Measurements from ENCODE around the gene EIF4EBP3.

EIF4EBP3 gene

GRCh38 chr5:140569197-140569596, 21.7 kb downstream of the EIF4EBP3 start:
- Histone ChIP-seq H3K4me3 (no peak overlapping the region), H3K36me3 (peaks cover 8 to 43% (median 34%) of the 10 kb centered on the region in 3 donors), H3K27ac (peak overlapping the region; percentile 49 to 64), H3K9me3 (no peaks in the 10 kb centered on the region), H3K27me3 (no peaks in the 10 kb centered on the region), H3K4me1 (peaks cover 0 to 42% (median 26%) of the 10 kb centered on the region in 4 donors)
- intact Hi-C loops (cut with DNase I; ENCODE audit: low total_unique reads): loop anchor here (10.0 kb wide), 2 partner anchors 146 to 164 kb away; partner anchors contain the start of gene ANKHD1
- TF ChIP-seq CTCF (IDR thresholded peaks at IDR 0.05): no peak
- no peak for DNase-seq

- peak overlapping the region; percentile 49 to 64 for H3K27ac ChIP-seq
- intact Hi-C loops (cut with DNase I; ENCODE audit: low total_unique reads): no loop called here
- peaks cover 0 to 44% (median 26%) of the 10 kb centered on the region in 4 donors for H3K4me1 ChIP-seq
- TF ChIP-seq CTCF (IDR thresholded peaks at IDR 0.05): no peak
- no peak overlapping the region for H3K4me3 ChIP-seq
- H3K9me3 ChIP-seq: no peaks in the 10 kb centered on the region
- H3K36me3 ChIP-seq: peaks cover 8 to 43% (median 34%) of the 10 kb centered on the region in 3 donors
- no peaks in the 10 kb centered on the region for H3K27me3 ChIP-seq
- DNase-seq: no peak
Measured at GRCh38 chr5:140570058-140570457, 22.6 kb downstream of the EIF4EBP3 start.

GRCh38 chr5:140570488-140570887, 23.0 kb downstream of the EIF4EBP3 start:
- no peaks in the 10 kb centered on the region for H3K9me3 ChIP-seq
- TF ChIP-seq CTCF (IDR thresholded peaks at IDR 0.05): no peak
- no peaks in the 10 kb centered on the region for H3K27me3 ChIP-seq
- peaks cover 0 to 42% (median 22%) of the 10 kb centered on the region in 4 donors for H3K4me1 ChIP-seq
- DNase-seq: no peak
- peak overlapping the region in 1 of 2 donors; percentile 50 for H3K27ac ChIP-seq
- H3K36me3 ChIP-seq: peaks cover 8 to 43% (median 34%) of the 10 kb centered on the region in 3 donors
- no peak overlapping the region for H3K4me3 ChIP-seq
- intact Hi-C loops (cut with DNase I; ENCODE audit: low total_unique reads): no loop called here

- no peak for TF ChIP-seq CTCF (IDR thresholded peaks at IDR 0.05)
- DNase-seq: no peak
- no peaks in the 10 kb centered on the region for H3K9me3 ChIP-seq
- peak overlapping the region in 1 of 2 donors; percentile 50 for H3K27ac ChIP-seq
- no peaks in the 10 kb centered on the region for H3K27me3 ChIP-seq
- intact Hi-C loops (cut with DNase I; ENCODE audit: low total_unique reads): no loop called here
- H3K4me1 ChIP-seq: peaks cover 0 to 36% (median 16%) of the 10 kb centered on the region in 4 donors
- H3K4me3 ChIP-seq: no peak overlapping the region
- H3K36me3 ChIP-seq: peaks cover 8 to 42% (median 34%) of the 10 kb centered on the region in 3 donors
Measured at GRCh38 chr5:140571105-140571504, 23.6 kb downstream of the EIF4EBP3 start.

GRCh38 chr5:140573683-140574082, 26.2 kb downstream of the EIF4EBP3 start:
- H3K4me3 ChIP-seq: no peak overlapping the region
- no peak for TF ChIP-seq CTCF (IDR thresholded peaks at IDR 0.05)
- peaks cover 0 to 16% (median 11%) of the 10 kb centered on the region in 3 donors for H3K36me3 ChIP-seq
- no peaks in the 10 kb centered on the region for H3K27me3 ChIP-seq
- no peak overlapping the region for H3K27ac ChIP-seq
- intact Hi-C loops (cut with DNase I; ENCODE audit: low total_unique reads): no loop called here
- no peaks in the 10 kb centered on the region for H3K9me3 ChIP-seq
- no peak for DNase-seq
- peaks cover 0 to 14% (median 6%) of the 10 kb centered on the region in 4 donors for H3K4me1 ChIP-seq

GRCh38 chr5:140574165-140574564, 26.7 kb downstream of the EIF4EBP3 start:
- TF ChIP-seq CTCF (IDR thresholded peaks at IDR 0.05): no peak
- no peak for DNase-seq
- intact Hi-C loops (cut with DNase I; ENCODE audit: low total_unique reads): no loop called here
- peaks cover 0 to 15% (median 7%) of the 10 kb centered on the region in 3 donors for H3K36me3 ChIP-seq
- no peaks in the 10 kb centered on the region for H3K9me3 ChIP-seq
- no peaks in the 10 kb centered on the region for H3K27me3 ChIP-seq
- H3K27ac ChIP-seq: no peak overlapping the region
- no peak overlapping the region for H3K4me3 ChIP-seq
- H3K4me1 ChIP-seq: peaks cover 0 to 10% (median 4%) of the 10 kb centered on the region in 4 donors

Measured in tibial artery (tissue), 4 donors.